GM06990 (cell line): ENCODE measurements around the gene CDH16.

Experiments
- DNase-seq: peaks from one replicate; pipeline ENCODE4 v3.0.0-alpha.2; 2011; ENCODE audit not compliant: insufficient read length; ENCODE audit errors: extremely low read depth
- H3K27me3 ChIP-seq: replicated peaks from 2 replicates; pipeline ENCODE4 v1.6.0; 2011; ENCODE audit warnings: low read length; ENCODE audit not compliant: control insufficient read depth, insufficient read depth
- H3K36me3 ChIP-seq: 2 replicates; pipeline ENCODE4 v1.5.1; 2011; ENCODE audit warnings: low read length; ENCODE audit not compliant: control insufficient read depth, insufficient read depth
- H3K4me3 ChIP-seq: replicated peaks from 2 replicates; pipeline ENCODE4 v1.5.1; 2011; ENCODE audit warnings: low read depth, mild to moderate bottlenecking, control low read depth, low read length
- CTCF ChIP-seq: IDR thresholded peaks from 2 replicates; pipeline ENCODE4 v1.5.1; 2011; ENCODE audit warnings: low read length, control low read depth, mild to moderate bottlenecking, inconsistent platforms; ENCODE audit not compliant: insufficient read depth, poor library complexity, severe bottlenecking

Gene CDH16

GRCh38 chr16:66859397-66860068 is 59.2 kb downstream of the CDH16 start:
- TF ChIP-seq CTCF, result no peak
- H3K27me3 ChIP-seq, result no peaks in the 10 kb centered on the region
- no peak overlapping the region for H3K4me3 ChIP-seq
- DNase-seq, result no peak
- H3K36me3 ChIP-seq, result no peaks in the 10 kb centered on the region

- TF ChIP-seq CTCF, result no peak
- Histone ChIP-seq H3K4me3 (no peak overlapping the region), H3K27me3 (no peaks in the 10 kb centered on the region), H3K36me3 (no peaks in the 10 kb centered on the region)
- no peak for DNase-seq
Observed at GRCh38 chr16:66858740-66859396, 59.8 kb downstream of the CDH16 start.
